Transverse colon (tissue), 4 donors: ENCODE measurements around the gene SLC6A1. TPM values are rescaled to one million over a fixed set of nuclear protein-coding genes. Genes with fewer than 3 reads are reported as not detected.

Source experiments
- DNase-seq: peaks from one replicate; pipeline ENCODE4 v3.0.0-alpha.2; 2019
- H3K27ac ChIP-seq, 4 donors: fragments of 200-600 bp; sonication (generic); 2 replicates each; pipeline ENCODE4 v1.5.1; 2016 to 2018; ENCODE audit warnings: inconsistent platforms in 4 of 4
- H3K27me3 ChIP-seq: fragments of 200-600 bp; sonication (generic); 2 replicates; pipeline ENCODE4 v1.5.1; 2017; ENCODE audit warnings: inconsistent platforms
- H3K36me3 ChIP-seq, 4 donors: fragments of 200-600 bp; sonication (generic); 2 replicates each; pipeline ENCODE4 v1.5.1; 2017 to 2019; ENCODE audit warnings: inconsistent platforms in 4 of 4
- H3K4me1 ChIP-seq, 4 donors: fragments of 200-600 bp; sonication (generic); 2 replicates each; pipeline ENCODE4 v1.5.1; 2017 to 2020; ENCODE audit warnings: inconsistent platforms in 4 of 4
- H3K4me3 ChIP-seq, 4 donors: fragments of 200-600 bp; sonication (generic); 1 replicate in 1 of 4; 2 replicates in 3 of 4; pipeline versions ENCODE4 v1.5.1 to v1.6.1; 2017 to 2019; ENCODE audit warnings: inconsistent platforms in 4 of 4
- H3K9me3 ChIP-seq, 2 donors: fragments of 200-600 bp; sonication (generic); 2 replicates each; pipeline ENCODE4 v1.5.1; 2017 to 2019; ENCODE audit warnings: inconsistent platforms in 2 of 2
- CTCF ChIP-seq, 5 experiments: fragments of 200-600 bp in 3 of 5; fragments of 450-650 bp in 2 of 5; sonication (generic) in 3 of 5; IDR thresholded peaks; 1 replicate in 2 of 5; 2 replicates in 3 of 5; pipeline ENCODE4 v1.5.1; 2016 to 2017; ENCODE audit warnings: antibody characterized with exemption in 5 of 5, inconsistent platforms in 3 of 5, mild to moderate bottlenecking in 2 of 5, moderate library complexity in 1 of 5
- EP300 ChIP-seq: sonication (generic); formaldehyde crosslinking; IDR thresholded peaks from one replicate; pipeline ENCODE4 v1.6.1; 2017; ENCODE audit warnings: antibody characterized with exemption, low read depth
- POLR2A ChIP-seq: fragments of 450-650 bp; IDR thresholded peaks from one replicate; pipeline ENCODE4 v1.6.1; 2016; ENCODE audit warnings: antibody characterized with exemption, mild to moderate bottlenecking, moderate library complexity
- POLR2AphosphoS5 ChIP-seq, 3 donors: sonication (generic); formaldehyde crosslinking; IDR thresholded peaks; one replicate each; pipeline ENCODE4 v1.6.1; 2016; ENCODE audit warnings: antibody characterized with exemption in 3 of 3
- WGBS, 2 donors: methylation state at CpG; one replicate each; pipeline ENCODE4 v1.1.5; 2018; ENCODE audit warnings: low coverage in 1 of 2; 5-methylcytosine and 5-hydroxymethylcytosine counted together
- in situ Hi-C, 4 donors: fragments of 200-750 bp; cut with MboI; loops; one replicate each; pipeline versions ENCODE4 v1.15.0 to v1.15.1; 2017; ENCODE audit warnings: low sequenced_read_pairs in 3 of 4, low pct_ligation_motif_present in 1 of 4, low pct_unique_long_range_greater_than_20kb in 1 of 4
- intact Hi-C: fragments of 100-400 bp; cut with DNase I; formaldehyde crosslinking; loops from one replicate; pipeline ENCODE4 v1.15.1; 2023; ENCODE audit warnings: low total_unique reads
- total RNA-seq, 4 donors: library from RNA; depleted of rRNA; stranded (reverse); fragments of >200 nt; gene quantifications; one replicate each; pipeline ENCODE4 v1.1.0, GENCODE V29; 2016

The SLC6A1 gene
- total RNA-seq, 4 donors from 2014 or later, result 0.20 to 0.55 (median 0.48) TPM; not detected in 1

- DNase-seq, result no peak
- 48 to 78% methylated on average over 2 to 5 of the region's 5 CpGs for WGBS, 2 donors
- H3K4me3 ChIP-seq, result no peak overlapping the region
- no peaks in the 10 kb centered on the region for H3K4me1 ChIP-seq
- in situ Hi-C loops (no loop called here), intact Hi-C loops (no loop called here)
- H3K27ac ChIP-seq, result no peak overlapping the region
- H3K36me3 ChIP-seq, result no peaks in the 10 kb centered on the region
- no peaks in the 10 kb centered on the region for H3K9me3 ChIP-seq
- no peak for TF ChIP-seq POLR2AphosphoS5 (IDR thresholded peaks at IDR 0.05)
- TF ChIP-seq EP300, result no peak
- no peak for TF ChIP-seq CTCF (IDR thresholded peaks at IDR 0.05)
- no peak for TF ChIP-seq POLR2A
- no peaks in the 10 kb centered on the region for H3K27me3 ChIP-seq
Observed at GRCh38 chr3:11080492-11080891, 87.9 kb downstream of the SLC6A1 start.

GRCh38 chr3:11084098-11084497 is 91.5 kb downstream of the SLC6A1 start:
- Histone ChIP-seq H3K27ac (no peak overlapping the region), H3K36me3 (no peaks in the 10 kb centered on the region), H3K27me3 (no peaks in the 10 kb centered on the region), H3K4me1 (no peaks in the 10 kb centered on the region), H3K4me3 (no peak overlapping the region), H3K9me3 (no peaks in the 10 kb centered on the region)
- DNase-seq, result no peak
- no peak for TF ChIP-seq CTCF (IDR thresholded peaks at IDR 0.05)
- no peak for TF ChIP-seq EP300
- no peak for TF ChIP-seq POLR2AphosphoS5 (IDR thresholded peaks at IDR 0.05)
- TF ChIP-seq POLR2A, result no peak
- intact Hi-C loops, result no loop called here
- 62 to 65% methylated on average over 2 of the region's 2 CpGs for WGBS, 2 donors
- in situ Hi-C loops, result no loop called here

GRCh38 chr3:11084677-11085076 is 92.1 kb downstream of the SLC6A1 start:
- 86% methylated on average over 6 of the region's 11 CpGs; no CpG with 5 or more reads in 1 of the 2 donors for WGBS, 2 donors
- DNase-seq, result no peak
- in situ Hi-C loops (no loop called here), intact Hi-C loops (no loop called here)
- no peak overlapping the region for H3K4me3 ChIP-seq
- H3K4me1 ChIP-seq, result no peaks in the 10 kb centered on the region
- H3K36me3 ChIP-seq, result no peaks in the 10 kb centered on the region
- no peak for TF ChIP-seq EP300
- TF ChIP-seq CTCF (IDR thresholded peaks at IDR 0.05), result no peak
- no peak for TF ChIP-seq POLR2A
- TF ChIP-seq POLR2AphosphoS5 (IDR thresholded peaks at IDR 0.05), result no peak
- no peaks in the 10 kb centered on the region for H3K9me3 ChIP-seq
- H3K27ac ChIP-seq, result no peak overlapping the region
- H3K27me3 ChIP-seq, result no peaks in the 10 kb centered on the region

DNA sequence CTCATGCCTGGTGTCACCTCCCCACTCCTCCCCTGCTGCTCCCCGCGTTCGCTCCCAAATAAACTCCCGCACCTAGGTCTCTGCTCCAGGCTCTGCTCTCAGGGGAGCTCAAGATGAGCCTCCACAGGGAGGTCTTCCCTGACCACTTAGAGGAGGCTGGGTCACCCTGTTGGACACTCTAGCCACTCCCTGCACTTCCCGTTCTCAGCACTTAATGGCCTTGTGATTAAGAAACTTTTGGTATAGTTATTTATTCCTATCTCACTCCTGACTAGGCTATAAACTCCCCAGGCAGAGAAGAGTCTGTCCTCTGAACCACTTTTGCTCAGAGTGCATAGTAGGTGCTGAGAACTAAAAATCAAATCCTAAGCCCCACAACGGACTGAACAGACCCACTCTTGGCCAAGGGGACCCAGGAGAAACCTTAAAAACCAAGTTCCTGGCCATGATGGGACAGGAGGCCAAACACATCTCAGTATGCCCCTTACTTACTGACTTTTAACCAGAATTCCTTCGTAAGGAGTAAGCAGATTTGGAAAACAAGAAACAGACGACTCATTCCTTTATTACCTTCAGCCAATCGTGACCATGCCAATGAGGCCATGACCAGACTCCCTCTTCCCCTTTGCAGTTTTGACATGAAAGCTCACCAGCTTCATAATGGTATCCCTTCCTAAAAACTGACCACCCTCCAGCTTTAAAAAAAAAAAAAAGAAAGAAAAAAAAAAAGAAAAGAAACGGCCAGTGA is 92.7 kb downstream of the SLC6A1 start:
- 73 to 86% methylated on average over 3 to 10 of the region's 10 CpGs for WGBS, 2 donors
- Histone ChIP-seq H3K27ac (no peak overlapping the region), H3K36me3 (no peaks in the 10 kb centered on the region), H3K9me3 (no peaks in the 10 kb centered on the region), H3K27me3 (no peaks in the 10 kb centered on the region), H3K4me1 (no peaks in the 10 kb centered on the region), H3K4me3 (no peak overlapping the region)
- intact Hi-C loops, result no loop called here
- TF ChIP-seq POLR2AphosphoS5 (IDR thresholded peaks at IDR 0.05) (no peak), EP300 (no peak), CTCF (IDR thresholded peaks at IDR 0.05) (no peak), POLR2A (no peak)
- no peak for DNase-seq
- in situ Hi-C loops, result no loop called here
